Activated CD8-positive, alpha-beta memory T cell treated with anti-CD3 and anti-CD28 coated beads, Interleukin-2, amount 10 ng/mL, durations not matched to agents 7 days and 5 days (primary cell): Measurements from ENCODE around the gene TMEM69. TPM values are rescaled to one million over a fixed set of nuclear protein-coding genes. Genes with fewer than 3 reads are reported as not detected.
"Not testable (repeated sequence)": the region's sequence is repeated elsewhere in the genome, so short reads cannot be mapped to it uniquely, and the experiment has no call there.

Experiments used
- ATAC-seq: fragments of 150-1000 bp; cut with Tn5 transposase; one replicate; pipeline ENCODE4 v1.10.0; 2021; ENCODE audit warnings: moderate library complexity
- CTCF ChIA-PET: fragments of 350-600 bp; sonication (Branson Sonifier 250); formaldehyde crosslinking; loops from one replicate; lab custom pipeline; 2021; ENCODE audit warnings: antibody characterized with exemption; lab: Charles Lee
- DNase-seq: peaks from one replicate; pipeline ENCODE4 v3.0.0-alpha.2; 2020
- H3K27ac Mint-ChIP-seq: one replicate; pipeline ENCODE4 v1.8.0; 2021; ENCODE audit warnings: mild to moderate bottlenecking, mixed read lengths
- H3K27me3 Mint-ChIP-seq: one replicate; pipeline ENCODE4 v1.8.0; 2021; ENCODE audit warnings: mixed read lengths
- H3K36me3 Mint-ChIP-seq: one replicate; pipeline ENCODE4 v1.8.0; 2021; ENCODE audit warnings: mild to moderate bottlenecking, mixed read lengths
- H3K4me1 Mint-ChIP-seq: one replicate; pipeline ENCODE4 v1.8.0; 2021; ENCODE audit warnings: mixed read lengths
- H3K4me3 Mint-ChIP-seq: one replicate; pipeline ENCODE4 v1.8.0; 2021; ENCODE audit warnings: mild to moderate bottlenecking, moderate library complexity, mixed read lengths
- H3K9me3 Mint-ChIP-seq: one replicate; pipeline ENCODE4 v1.8.0; 2022; ENCODE audit warnings: low read depth, mixed read lengths
- total RNA-seq, 2 experiments: library from RNA; stranded (reverse); gene quantifications; one replicate each; pipeline ENCODE4 v1.2.3, GENCODE V29; 2021

Gene TMEM69
- total RNA-seq, 2 experiments from 2014 or later: 20.9 to 24.0 TPM

DNA sequence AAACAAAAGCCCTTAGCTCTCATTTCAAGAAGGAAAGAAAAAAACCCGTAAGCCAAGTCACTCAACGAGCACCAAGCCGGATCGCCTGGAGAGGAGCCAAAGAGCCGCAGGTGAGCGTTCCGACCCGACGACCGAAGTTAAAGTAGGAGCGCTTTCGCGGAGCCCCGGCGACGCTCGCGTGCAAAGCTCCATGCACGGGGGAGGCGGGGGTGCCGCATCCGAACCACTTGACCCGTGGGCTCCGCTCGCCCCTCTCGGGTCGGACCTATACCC lies 2.0 kb upstream of the TMEM69 start:
- peak; percentile 74 for DNase-seq
- peak; percentile 6 for ATAC-seq

DNA sequence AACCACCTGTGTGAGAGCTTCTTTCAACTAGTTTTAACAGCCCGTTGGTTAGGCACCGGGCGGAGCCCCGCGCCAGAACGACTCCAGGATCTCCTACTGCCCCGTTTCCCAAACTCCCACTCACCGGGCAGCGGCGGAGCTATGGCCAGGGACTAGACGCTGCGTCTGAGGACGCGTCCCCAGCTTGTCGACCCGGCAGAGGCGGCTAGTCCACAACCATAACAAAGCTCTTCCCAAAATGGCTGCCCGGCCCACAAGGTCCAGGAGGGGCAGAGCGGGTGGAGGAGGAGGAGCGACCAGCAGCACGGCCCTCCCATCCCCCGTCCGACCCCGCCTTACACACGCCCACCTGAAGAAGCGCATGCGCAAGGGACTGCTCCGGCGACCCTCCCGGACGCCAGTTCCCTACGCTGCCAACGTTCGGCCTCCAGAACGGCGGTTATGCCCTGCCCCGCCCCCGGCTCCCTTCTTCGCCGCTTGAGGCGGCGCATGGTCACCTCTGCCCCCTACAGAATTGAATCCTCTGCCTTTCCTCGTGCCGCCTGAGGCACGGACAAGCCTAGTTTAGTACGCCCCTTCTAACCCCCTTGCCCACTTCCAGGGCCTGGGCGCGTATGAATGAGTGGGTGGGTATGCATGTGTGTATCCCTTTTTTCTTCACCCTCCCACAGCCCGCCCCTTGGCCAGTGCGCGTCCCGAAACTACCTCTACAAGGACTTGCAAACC lies 1.5 kb upstream of the TMEM69 start, which contains the start of gene GPBP1L1:
Gene GPBP1L1, minus strand, starts transcription at position 246 of the 726 bp plus-strand sequence. CDS start 27,446 bp downstream, outside the sequence.
- CTCF ChIA-PET: interaction anchor here (0.6 to 1.8 kb wide), 11 partner anchors 8 to 558 kb away, joined by 3 to 5 read pairs (median 3); partner anchors contain the start of gene IPP
- Mint-ChIP-seq H3K4me3 (peak within 1 kb of the TSS; percentile 91), H3K27ac (peak within 1 kb of the TSS; percentile 98), H3K9me3 (no peaks in the 10 kb centered on the region), H3K27me3 (no peaks in the 10 kb centered on the region), H3K4me1 (peaks cover 36% of the 10 kb centered on the region), H3K36me3 (peaks cover 16% of the 10 kb centered on the region)
- ATAC-seq: peak; percentile 71
- peak; percentile 99 for DNase-seq

More for the DNA sequence above, 2.0 kb upstream of the TMEM69 start:
- Mint-ChIP-seq H3K36me3 (peaks cover 15% of the 10 kb centered on the region), H3K9me3 (no peaks in the 10 kb centered on the region), H3K4me3 (peak overlapping the region; percentile 91), H3K27ac (peak overlapping the region; percentile 98), H3K27me3 (no peaks in the 10 kb centered on the region), H3K4me1 (peaks cover 40% of the 10 kb centered on the region)
- CTCF ChIA-PET: interaction anchor here (0.6 to 1.8 kb wide), 11 partner anchors 8 to 559 kb away, joined by 3 to 5 read pairs (median 3); partner anchors contain the start of gene IPP

DNA sequence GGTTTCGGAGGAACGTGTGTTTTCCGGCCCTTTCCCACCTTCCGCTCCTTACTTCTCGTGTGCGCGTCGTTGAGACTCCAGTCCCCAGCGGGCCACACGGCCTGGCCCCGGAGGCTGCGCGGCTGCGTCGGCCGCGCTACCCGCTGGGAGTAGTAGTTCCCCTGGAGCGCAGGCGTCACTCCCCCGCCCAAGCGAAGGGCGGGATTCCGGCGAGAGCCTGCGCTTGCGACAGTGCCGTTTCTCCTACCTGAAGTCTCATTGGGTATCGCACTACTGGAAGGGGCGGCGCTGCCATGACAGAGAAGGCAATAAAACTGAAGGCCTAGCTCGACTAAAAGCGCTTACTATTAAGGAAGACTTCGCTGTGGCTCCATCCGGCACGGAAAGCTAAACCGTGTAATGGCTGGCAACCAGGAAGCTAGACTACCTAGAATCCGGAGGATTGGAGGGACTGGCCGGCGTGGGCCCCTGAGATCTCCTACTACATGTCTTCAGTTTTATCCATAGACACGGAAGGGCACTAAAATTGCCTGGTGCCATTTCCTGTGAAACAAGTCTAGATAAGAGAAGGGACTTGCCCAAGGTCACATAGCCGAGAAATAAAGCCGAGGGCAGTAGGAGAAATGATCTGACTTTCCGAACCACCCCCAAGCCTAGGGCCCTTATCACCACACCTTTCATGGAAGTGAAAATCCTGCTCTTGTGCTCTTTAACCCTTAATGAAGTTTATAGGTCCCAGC lies 797 bp upstream of the TMEM69 start:
- CTCF ChIA-PET: interaction anchor here (1.0 to 1.8 kb wide), 6 partner anchors 7 to 557 kb away, joined by 3 to 5 read pairs (median 3); partner anchors contain the start of gene IPP
- H3K4me1 Mint-ChIP-seq: peaks cover 33% of the 10 kb centered on the region

DNA sequence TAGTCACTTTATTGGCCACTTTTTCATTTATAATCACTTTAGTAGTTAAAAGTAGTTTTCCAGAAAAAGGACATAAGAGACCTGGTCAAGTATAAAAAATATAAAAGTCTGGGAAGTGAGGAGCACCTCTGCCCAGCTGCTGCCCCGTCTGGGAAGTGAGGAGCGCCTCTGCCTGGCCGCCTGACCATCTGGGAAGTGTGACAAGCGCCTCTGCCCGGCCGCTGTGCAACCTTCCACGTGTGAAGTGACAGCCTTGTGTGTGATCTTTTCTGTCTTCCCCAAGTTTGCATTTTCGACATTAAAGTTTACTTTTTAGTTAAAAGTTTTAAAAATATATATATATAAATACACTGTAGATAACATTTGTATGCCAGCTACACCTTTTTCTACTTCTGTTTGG lies 5.8 kb downstream of the TMEM69 start:
- H3K4me1 Mint-ChIP-seq: peaks cover 15% of the 10 kb centered on the region
- H3K27me3 Mint-ChIP-seq, DNase-seq, ATAC-seq, H3K27ac Mint-ChIP-seq, H3K9me3 Mint-ChIP-seq, H3K4me3 Mint-ChIP-seq: not testable (repeated sequence)
- CTCF ChIA-PET: interaction anchor here (1.1 to 1.2 kb wide), 2 partner anchors 8 to 14 kb away, joined by 3 to 4 read pairs; partner anchors contain the start of gene GPBP1L1
- peaks cover 30% of the 10 kb centered on the region for H3K36me3 Mint-ChIP-seq

More for the DNA sequence above, 797 bp upstream of the TMEM69 start:
- DNase-seq (peak; percentile 99), ATAC-seq (peak; percentile 87)
- H3K4me3 Mint-ChIP-seq: peak overlapping the region; percentile 91
- H3K36me3 Mint-ChIP-seq: peaks cover 18% of the 10 kb centered on the region
- H3K27ac Mint-ChIP-seq: peak overlapping the region; percentile 98
- H3K27me3 Mint-ChIP-seq: no peaks in the 10 kb centered on the region
- no peaks in the 10 kb centered on the region for H3K9me3 Mint-ChIP-seq

DNA sequence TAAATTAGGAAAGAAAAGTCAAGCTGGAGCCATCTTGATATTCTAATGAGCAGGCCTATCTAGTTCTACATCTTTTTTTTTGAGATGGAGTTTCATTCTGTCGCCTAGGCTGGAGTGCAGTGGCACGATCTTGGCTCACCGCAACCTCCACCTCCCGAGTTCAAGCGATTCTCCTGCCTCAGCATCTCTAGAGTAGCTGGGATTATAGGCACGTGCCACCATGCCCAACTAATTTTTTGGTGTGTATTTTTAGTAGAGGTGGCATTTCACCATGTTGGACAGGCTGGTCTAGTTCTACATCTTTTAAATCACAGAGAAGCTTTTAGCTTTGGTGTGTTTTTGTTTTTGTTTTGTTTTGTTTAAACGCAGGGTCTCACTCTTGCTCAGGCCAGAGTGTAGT lies 6.8 kb downstream of the TMEM69 start:
- no peaks in the 10 kb centered on the region for H3K27me3 Mint-ChIP-seq
- peaks cover 8% of the 10 kb centered on the region for H3K4me1 Mint-ChIP-seq
- CTCF ChIA-PET: interaction anchor here (1.1 to 1.2 kb wide), 2 partner anchors 9 to 13 kb away, joined by 3 to 4 read pairs; partner anchors contain the start of gene GPBP1L1
- ATAC-seq (no peak), DNase-seq (no peak)
- H3K36me3 Mint-ChIP-seq: peaks cover 32% of the 10 kb centered on the region
- H3K9me3 Mint-ChIP-seq: no peaks in the 10 kb centered on the region
- no peak overlapping the region for H3K27ac Mint-ChIP-seq
- no peak overlapping the region for H3K4me3 Mint-ChIP-seq

DNA sequence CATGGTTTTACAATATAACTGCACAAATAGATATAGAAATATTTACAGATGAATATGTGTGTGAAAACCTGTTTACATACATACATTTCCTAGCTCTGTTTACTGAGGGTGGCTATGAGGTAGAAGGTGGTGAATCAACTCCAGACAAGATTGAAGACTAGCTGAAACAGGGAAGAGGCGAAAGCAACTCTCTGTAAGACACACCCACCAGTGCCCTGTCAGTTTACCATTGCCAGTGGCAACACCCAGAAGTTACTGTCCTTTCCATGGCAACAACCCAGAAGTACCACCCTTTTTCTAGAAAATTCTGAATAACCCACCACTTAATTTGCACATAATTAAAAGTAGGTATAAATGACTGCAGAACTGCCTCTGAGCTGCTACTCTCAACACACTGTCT lies 16.7 kb downstream of the TMEM69 start:
- H3K4me3 Mint-ChIP-seq: no peak overlapping the region

DNA sequence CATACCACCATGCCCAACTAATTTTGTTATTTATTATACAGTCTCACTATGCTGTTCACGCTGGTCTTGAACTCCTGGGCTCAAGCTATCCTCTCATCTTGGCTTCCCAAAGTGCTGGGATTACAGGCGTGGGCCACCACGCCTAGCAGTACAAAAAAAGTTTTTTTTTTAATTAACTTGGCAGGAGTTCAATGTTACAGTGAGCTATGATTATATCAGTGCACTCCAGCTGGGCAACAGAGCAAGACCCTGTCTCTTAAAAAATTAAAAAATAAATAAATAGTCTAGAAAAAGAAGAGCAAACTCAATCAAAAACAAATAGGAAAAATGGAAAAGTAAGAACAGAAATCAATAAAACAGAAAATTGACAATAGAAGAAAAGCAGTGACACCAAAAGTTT lies 25.7 kb downstream of the TMEM69 start:
- H3K4me1 Mint-ChIP-seq: no peaks in the 10 kb centered on the region
- H3K27me3 Mint-ChIP-seq: no peaks in the 10 kb centered on the region
- H3K27ac Mint-ChIP-seq: no peak overlapping the region
- H3K9me3 Mint-ChIP-seq: no peaks in the 10 kb centered on the region
- H3K36me3 Mint-ChIP-seq: peaks cover 6% of the 10 kb centered on the region
- ATAC-seq: no peak
- CTCF ChIA-PET: no interaction called here
- H3K4me3 Mint-ChIP-seq: no peak overlapping the region
- DNase-seq: no peak

More for the DNA sequence above, 16.7 kb downstream of the TMEM69 start:
- CTCF ChIA-PET: interaction anchor here (0.6 kb wide), 1 partner anchor 420 kb away, joined by 3 read pairs; no protein-coding TSS in a partner anchor
- H3K27me3 Mint-ChIP-seq: no peaks in the 10 kb centered on the region
- peaks cover 5% of the 10 kb centered on the region for H3K9me3 Mint-ChIP-seq
- DNase-seq (no peak), ATAC-seq (no peak)
- no peaks in the 10 kb centered on the region for H3K4me1 Mint-ChIP-seq
- H3K27ac Mint-ChIP-seq: no peak overlapping the region
- peaks cover 19% of the 10 kb centered on the region for H3K36me3 Mint-ChIP-seq

DNA sequence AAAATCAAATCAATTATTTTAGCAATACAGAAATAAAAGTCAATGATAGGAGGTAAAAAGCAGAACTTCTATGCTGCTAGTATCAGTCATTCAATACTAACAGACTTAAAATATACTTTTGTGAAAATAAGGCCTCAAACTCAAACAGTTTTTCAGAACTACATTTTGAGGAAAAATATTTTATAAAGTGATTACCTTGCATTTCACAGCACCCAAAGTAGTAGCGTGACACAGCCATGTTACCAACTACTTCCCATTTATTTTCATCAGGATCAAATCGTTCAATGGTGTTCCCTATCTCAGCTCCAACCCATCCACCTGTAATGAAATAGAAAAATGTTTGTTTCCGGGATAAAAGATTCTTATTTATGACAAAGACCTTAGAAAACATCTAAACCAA lies 28.7 kb downstream of the TMEM69 start:
- H3K9me3 Mint-ChIP-seq: no peaks in the 10 kb centered on the region
- ATAC-seq (no peak), DNase-seq (no peak)
- no peak overlapping the region for H3K27ac Mint-ChIP-seq
- CTCF ChIA-PET: no interaction called here
- H3K27me3 Mint-ChIP-seq: no peaks in the 10 kb centered on the region
- H3K4me1 Mint-ChIP-seq: no peaks in the 10 kb centered on the region
- H3K4me3 Mint-ChIP-seq: no peak overlapping the region
- peaks cover 3% of the 10 kb centered on the region for H3K36me3 Mint-ChIP-seq

DNA sequence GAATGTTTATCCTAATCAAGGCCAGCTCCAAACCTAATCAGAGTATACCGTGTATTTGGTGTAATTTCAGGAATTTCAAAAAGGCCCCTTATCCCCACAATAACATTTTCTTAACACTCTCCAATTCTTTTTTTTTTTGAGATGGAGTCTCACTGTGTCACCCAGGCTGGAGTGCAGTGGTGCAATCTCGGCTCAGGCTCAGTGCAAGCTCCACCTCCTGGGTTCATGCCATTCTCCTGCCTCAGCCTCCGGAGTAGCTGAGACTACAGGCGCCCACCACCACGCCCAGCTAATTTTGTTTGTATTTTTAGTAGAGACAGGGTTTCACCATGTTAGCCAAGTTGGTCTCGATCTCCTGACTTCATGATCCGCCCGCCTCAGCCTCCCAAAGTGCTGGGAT lies 29.4 kb downstream of the TMEM69 start:
- ATAC-seq, CTCF ChIA-PET, H3K27me3 Mint-ChIP-seq, DNase-seq, H3K27ac Mint-ChIP-seq, H3K4me1 Mint-ChIP-seq, H3K9me3 Mint-ChIP-seq, H3K4me3 Mint-ChIP-seq, H3K36me3 Mint-ChIP-seq: not testable (repeated sequence)

DNA sequence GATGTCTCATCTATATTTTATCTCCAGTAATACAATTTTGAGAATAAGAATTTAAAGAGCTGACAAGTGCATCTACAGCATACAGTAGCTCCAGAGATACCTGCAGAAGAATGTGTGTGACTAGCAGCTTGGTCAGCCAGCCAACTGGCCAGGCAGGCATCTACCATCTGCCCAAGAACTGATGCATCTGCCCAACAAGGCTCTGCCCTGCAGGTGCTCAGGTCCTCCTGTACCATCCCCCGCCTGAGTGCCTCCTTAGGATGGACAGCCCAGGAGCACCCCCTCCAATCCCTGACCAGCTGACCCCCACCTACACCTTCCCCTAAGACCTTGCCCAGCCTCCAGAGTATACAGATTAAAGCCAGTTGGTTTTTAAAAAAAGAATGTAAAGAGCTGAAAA lies 30.3 kb downstream of the TMEM69 start:
- ATAC-seq: no peak
- CTCF ChIA-PET: no interaction called here
- no peaks in the 10 kb centered on the region for H3K9me3 Mint-ChIP-seq

DNA sequence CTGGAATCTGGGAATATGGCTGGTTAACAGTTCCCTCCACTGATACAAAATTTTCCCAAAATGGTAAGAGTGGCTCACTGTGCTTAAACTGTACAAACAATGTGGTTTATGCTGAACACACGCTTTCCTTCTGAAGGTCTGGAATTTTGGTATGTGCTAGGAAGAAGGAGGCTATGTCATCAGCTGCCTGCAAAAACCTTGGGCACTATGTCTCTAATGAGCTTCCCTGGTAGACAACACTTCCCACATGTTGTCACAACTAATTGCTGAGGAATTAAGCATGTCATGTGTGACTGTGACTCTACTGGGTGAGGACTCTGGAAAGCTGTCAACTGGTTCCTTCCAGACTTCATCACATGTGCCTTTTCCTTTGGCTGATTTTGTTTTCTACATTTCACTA lies 33.2 kb downstream of the TMEM69 start:
- Mint-ChIP-seq H3K4me1 (no peaks in the 10 kb centered on the region), H3K36me3 (no peaks in the 10 kb centered on the region), H3K4me3 (no peak overlapping the region), H3K27me3 (no peaks in the 10 kb centered on the region), H3K27ac (no peak overlapping the region), H3K9me3 (no peaks in the 10 kb centered on the region)
- no peak for ATAC-seq
- DNase-seq: no peak
- CTCF ChIA-PET: no interaction called here

More for the DNA sequence above, 30.3 kb downstream of the TMEM69 start:
- no peak for DNase-seq
- no peaks in the 10 kb centered on the region for H3K27me3 Mint-ChIP-seq
- no peak overlapping the region for H3K4me3 Mint-ChIP-seq
- peaks cover 2% of the 10 kb centered on the region for H3K36me3 Mint-ChIP-seq
- no peak overlapping the region for H3K27ac Mint-ChIP-seq
- no peaks in the 10 kb centered on the region for H3K4me1 Mint-ChIP-seq

DNA sequence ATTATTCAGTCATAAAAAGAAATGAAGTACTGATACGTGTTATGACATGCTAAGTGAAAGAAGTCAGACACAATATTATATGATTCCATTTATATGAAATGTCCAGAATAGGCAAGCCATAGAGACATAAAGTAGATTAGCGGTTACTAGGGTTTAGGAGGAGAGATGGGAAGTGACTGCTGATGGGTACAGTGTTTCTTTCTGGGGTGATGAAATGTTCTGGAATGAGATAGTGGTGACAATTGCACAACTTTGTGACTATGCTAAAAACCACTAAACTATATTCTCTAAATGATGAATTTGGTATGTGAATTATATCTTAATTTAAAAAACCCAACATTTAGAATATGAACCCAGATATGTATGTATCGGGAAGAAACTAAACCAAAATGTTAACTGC lies 34.8 kb downstream of the TMEM69 start:
- Mint-ChIP-seq H3K4me1 (no peaks in the 10 kb centered on the region), H3K9me3 (no peaks in the 10 kb centered on the region), H3K36me3 (no peaks in the 10 kb centered on the region), H3K27ac (no peak overlapping the region), H3K4me3 (no peak overlapping the region), H3K27me3 (no peaks in the 10 kb centered on the region)
- no peak for DNase-seq
- no peak for ATAC-seq
- CTCF ChIA-PET: no interaction called here

DNA sequence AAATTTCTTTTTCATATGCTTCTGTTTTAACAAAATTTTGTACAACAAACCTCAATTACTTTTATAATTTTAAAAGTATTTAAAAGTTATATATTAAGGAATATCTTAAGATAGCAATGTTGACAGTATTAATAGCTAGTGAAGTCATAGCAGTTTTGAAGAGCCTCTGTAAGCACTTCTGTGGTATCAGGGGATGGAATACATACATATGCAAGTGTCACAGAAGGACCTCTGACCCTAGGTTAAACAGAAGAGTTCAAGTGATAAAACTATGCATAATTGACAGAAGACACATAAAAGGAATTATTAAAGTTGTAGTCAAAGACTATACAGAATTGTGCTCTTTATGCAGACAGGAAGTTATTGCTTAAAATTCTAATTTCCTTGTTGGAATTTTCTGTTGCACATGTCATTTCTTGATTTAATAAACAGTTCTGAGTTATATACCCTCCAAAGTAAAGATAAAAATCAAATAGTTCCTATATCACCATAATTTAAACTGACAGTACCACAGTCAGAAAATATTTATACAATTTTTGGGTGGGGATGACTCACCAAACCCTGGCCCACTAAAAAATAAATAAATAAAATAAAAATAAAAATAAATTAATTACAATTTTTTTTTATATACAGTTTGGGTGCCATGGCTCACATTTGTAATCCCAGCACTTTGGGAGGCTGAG lies 35.4 kb downstream of the TMEM69 start:
- ATAC-seq (no peak), DNase-seq (no peak)
- H3K27me3 Mint-ChIP-seq: no peaks in the 10 kb centered on the region
- CTCF ChIA-PET: no interaction called here
- H3K4me1 Mint-ChIP-seq: no peaks in the 10 kb centered on the region
- H3K4me3 Mint-ChIP-seq: no peak overlapping the region
- H3K36me3 Mint-ChIP-seq: peaks cover 2% of the 10 kb centered on the region
- H3K9me3 Mint-ChIP-seq: no peaks in the 10 kb centered on the region
- H3K27ac Mint-ChIP-seq: no peak overlapping the region
